GM18520 (cell line): ENCODE measurements around the gene VWA1.
"Not testable (repeated sequence)": the region's sequence is repeated elsewhere in the genome, so short reads cannot be mapped to it uniquely, and the experiment has no call there.

Experiments
- ATAC-seq: cut with Tn5 transposase; IDR thresholded peaks from one replicate; pipeline ENCODE4 v1.9.1; 2021; ENCODE audit not compliant: unreplicated experiment

Gene VWA1

GRCh38 chr1:1422465-1423244, 12.8 kb upstream of the VWA1 start:
- no peak for ATAC-seq

GRCh38 chr1:1423245-1423597, 12.3 kb upstream of the VWA1 start:
- no peak for ATAC-seq

GRCh38 chr1:1424707-1425106, 10.8 kb upstream of the VWA1 start:
- ATAC-seq, result no peak

- ATAC-seq, result no peak
Observed at GRCh38 chr1:1425426-1425752, 10.1 kb upstream of the VWA1 start.

GRCh38 chr1:1425753-1426495, 9.6 kb upstream of the VWA1 start:
- no peak for ATAC-seq

- ATAC-seq, result no peak
Observed at GRCh38 chr1:1426496-1427105, 8.9 kb upstream of the VWA1 start.

- no peak for ATAC-seq
Observed at GRCh38 chr1:1427106-1427819, 8.2 kb upstream of the VWA1 start.

- ATAC-seq, result no peak
Observed at GRCh38 chr1:1427820-1428148, 7.7 kb upstream of the VWA1 start.

- no peak for ATAC-seq
Observed at GRCh38 chr1:1428174-1428573, 7.3 kb upstream of the VWA1 start.

GRCh38 chr1:1428967-1429366, 6.5 kb upstream of the VWA1 start:
- not testable (repeated sequence) for ATAC-seq

- no peak for ATAC-seq
Observed at GRCh38 chr1:1429671-1430073, 5.8 kb upstream of the VWA1 start.

- no peak for ATAC-seq
Observed at GRCh38 chr1:1430114-1430982, 5.1 kb upstream of the VWA1 start.

- no peak for ATAC-seq
Observed at GRCh38 chr1:1430992-1431844, 4.3 kb upstream of the VWA1 start.

- ATAC-seq, result no peak
Observed at GRCh38 chr1:1431845-1432273, 3.6 kb upstream of the VWA1 start.

- ATAC-seq, result no peak
Observed at GRCh38 chr1:1432274-1432950, 3.1 kb upstream of the VWA1 start.

- ATAC-seq, result no peak
Observed at GRCh38 chr1:1432951-1433803, 2.3 kb upstream of the VWA1 start.

- ATAC-seq, result no peak
Observed at GRCh38 chr1:1433804-1434130, 1.7 kb upstream of the VWA1 start.

- ATAC-seq, result no peak
Observed at GRCh38 chr1:1434131-1434823, 1.2 kb upstream of the VWA1 start.
